ENCODE data around the gene ISY1.

Gene ISY1

DNA sequence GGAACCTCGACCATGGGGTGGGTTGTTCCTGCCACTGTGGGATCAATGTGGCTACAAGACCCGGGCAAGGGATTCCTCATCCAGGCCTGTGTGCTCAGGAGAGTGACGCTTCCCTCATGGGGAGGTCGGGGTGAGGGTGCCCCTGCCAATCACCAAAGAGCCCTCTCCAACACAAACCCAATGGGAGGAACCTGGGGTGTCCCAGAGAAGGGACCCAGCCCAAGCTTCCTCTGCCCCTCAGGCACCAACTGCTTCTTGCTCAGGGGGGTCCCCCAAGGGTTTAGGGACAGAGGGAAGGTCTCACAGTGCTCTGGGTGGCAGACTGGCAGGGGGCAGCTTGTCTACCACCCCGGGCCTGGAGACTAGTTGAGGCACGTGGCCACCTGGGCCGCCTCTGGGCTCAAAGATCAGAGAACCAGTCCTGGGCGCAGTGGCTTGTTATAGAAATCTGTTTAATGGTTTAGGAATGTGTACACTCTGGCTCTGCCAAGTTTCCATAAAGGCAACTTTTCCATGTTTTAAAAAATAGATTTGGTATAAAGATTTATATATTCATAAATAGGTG lies 73.6 kb downstream of the ISY1 start:
- H3K9me3 Mint-ChIP-seq: no peaks in the 10 kb centered on the region
- H3K4me1 Mint-ChIP-seq: no peaks in the 10 kb centered on the region
- H3K36me3 Mint-ChIP-seq (ENCODE audit: low read depth): peaks cover 3% of the 10 kb centered on the region
- H3K4me3 Mint-ChIP-seq: no peak overlapping the region
- H3K27ac Mint-ChIP-seq: no peak overlapping the region
- no peaks in the 10 kb centered on the region for H3K27me3 Mint-ChIP-seq (ENCODE audit: low read depth)
- TF ChIP-seq, protein P1, sequence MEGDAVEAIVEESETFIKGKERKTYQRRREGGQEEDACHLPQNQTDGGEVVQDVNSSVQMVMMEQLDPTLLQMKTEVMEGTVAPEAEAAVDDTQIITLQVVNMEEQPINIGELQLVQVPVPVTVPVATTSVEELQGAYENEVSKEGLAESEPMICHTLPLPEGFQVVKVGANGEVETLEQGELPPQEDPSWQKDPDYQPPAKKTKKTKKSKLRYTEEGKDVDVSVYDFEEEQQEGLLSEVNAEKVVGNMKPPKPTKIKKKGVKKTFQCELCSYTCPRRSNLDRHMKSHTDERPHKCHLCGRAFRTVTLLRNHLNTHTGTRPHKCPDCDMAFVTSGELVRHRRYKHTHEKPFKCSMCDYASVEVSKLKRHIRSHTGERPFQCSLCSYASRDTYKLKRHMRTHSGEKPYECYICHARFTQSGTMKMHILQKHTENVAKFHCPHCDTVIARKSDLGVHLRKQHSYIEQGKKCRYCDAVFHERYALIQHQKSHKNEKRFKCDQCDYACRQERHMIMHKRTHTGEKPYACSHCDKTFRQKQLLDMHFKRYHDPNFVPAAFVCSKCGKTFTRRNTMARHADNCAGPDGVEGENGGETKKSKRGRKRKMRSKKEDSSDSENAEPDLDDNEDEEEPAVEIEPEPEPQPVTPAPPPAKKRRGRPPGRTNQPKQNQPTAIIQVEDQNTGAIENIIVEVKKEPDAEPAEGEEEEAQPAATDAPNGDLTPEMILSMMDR (IDR thresholded peaks at IDR 0.05; ENCODE audit: unreplicated experiment in 3 of 3): no peak

DNA sequence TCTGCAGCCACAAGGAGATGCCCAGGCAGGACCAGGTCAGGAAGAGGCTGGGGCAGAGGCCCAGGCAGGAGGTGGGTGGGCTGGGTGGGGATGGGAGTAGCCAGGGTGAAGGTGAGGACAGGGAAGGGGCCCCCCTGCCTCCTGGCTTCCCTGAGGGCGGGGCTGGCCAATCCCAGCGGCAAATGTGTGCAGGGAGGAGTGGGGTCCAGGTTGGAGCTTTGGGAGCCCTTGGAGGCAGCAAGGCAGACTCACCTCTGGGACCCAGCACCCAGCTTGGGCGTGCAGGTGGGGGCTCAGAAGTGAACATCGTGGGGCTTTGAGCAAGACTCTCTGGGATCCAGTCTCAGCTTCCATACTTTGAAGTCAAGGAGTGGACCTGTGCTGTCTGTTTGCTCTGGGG lies 75.0 kb downstream of the ISY1 start:
- Mint-ChIP-seq H3K9me3 (no peaks in the 10 kb centered on the region), H3K4me3 (no peak overlapping the region), H3K36me3 (ENCODE audit: low read depth) (no peaks in the 10 kb centered on the region), H3K4me1 (no peaks in the 10 kb centered on the region), H3K27ac (peak overlapping the region in 1 of 3 experiments; percentile 31), H3K27me3 (ENCODE audit: low read depth) (no peaks in the 10 kb centered on the region)
- TF ChIP-seq, protein P1 (IDR thresholded peaks at IDR 0.05; ENCODE audit: unreplicated experiment in 3 of 3): no peak

DNA sequence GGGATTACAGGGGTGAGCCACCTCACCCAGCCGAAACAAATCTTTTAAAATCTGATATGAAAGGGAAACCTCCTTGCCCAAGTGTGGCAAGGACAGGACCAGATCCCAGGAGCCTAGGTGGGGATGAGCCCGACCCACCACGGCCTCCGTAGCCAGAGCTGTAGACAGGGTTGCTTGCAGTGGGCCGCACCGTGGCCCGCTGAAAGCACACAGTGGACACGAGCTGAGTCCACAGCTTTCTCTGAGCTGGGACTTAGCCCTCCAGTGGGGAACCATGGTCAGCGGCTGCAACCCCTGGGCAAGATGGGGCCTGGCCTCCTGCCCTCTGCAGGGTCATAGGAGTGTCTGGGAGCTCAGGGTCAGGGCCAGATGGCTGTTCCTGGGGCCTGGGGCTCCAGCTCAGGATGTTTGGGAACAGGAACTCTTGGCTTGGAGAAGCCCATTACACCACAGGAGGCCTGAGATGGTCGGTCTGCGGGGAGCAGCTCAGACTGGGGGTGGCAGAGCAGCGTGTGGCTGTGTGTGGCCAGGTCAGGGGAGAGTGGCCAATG lies 75.6 kb downstream of the ISY1 start:
- Mint-ChIP-seq H3K4me1 (no peaks in the 10 kb centered on the region), H3K9me3 (no peaks in the 10 kb centered on the region), H3K27ac (peak overlapping the region in 1 of 3 experiments; percentile 31), H3K27me3 (ENCODE audit: low read depth) (no peaks in the 10 kb centered on the region), H3K4me3 (no peak overlapping the region), H3K36me3 (ENCODE audit: low read depth) (no peaks in the 10 kb centered on the region)
- TF ChIP-seq, protein P1 (IDR thresholded peaks at IDR 0.05; ENCODE audit: unreplicated experiment in 3 of 3): no peak

DNA sequence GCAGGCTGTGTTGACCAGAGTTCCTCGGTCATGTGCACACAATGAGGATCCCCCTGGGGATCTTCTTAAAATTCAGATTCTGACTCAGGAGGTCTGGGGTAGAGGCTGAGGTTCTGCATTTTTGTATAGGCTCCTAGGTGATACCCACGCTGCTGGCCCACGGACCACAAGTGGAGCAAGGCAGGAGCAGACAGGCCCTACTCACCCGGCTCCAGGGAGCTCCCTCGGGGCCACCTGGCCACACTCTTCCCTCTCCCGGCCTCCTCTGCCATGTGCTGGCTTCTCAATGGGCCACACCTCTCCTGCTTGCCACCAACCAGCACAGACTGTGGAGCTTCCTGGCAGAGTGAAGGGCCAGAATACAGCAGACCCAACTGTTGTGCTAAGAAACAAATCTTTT lies 76.4 kb downstream of the ISY1 start:
- no peak overlapping the region for H3K27ac Mint-ChIP-seq
- H3K9me3 Mint-ChIP-seq: no peaks in the 10 kb centered on the region
- no peaks in the 10 kb centered on the region for H3K27me3 Mint-ChIP-seq (ENCODE audit: low read depth)
- H3K4me3 Mint-ChIP-seq: no peak overlapping the region
- TF ChIP-seq, protein P1 (IDR thresholded peaks at IDR 0.05; ENCODE audit: unreplicated experiment in 3 of 3): no peak
- H3K4me1 Mint-ChIP-seq: no peaks in the 10 kb centered on the region
- H3K36me3 Mint-ChIP-seq (ENCODE audit: low read depth): no peaks in the 10 kb centered on the region

DNA sequence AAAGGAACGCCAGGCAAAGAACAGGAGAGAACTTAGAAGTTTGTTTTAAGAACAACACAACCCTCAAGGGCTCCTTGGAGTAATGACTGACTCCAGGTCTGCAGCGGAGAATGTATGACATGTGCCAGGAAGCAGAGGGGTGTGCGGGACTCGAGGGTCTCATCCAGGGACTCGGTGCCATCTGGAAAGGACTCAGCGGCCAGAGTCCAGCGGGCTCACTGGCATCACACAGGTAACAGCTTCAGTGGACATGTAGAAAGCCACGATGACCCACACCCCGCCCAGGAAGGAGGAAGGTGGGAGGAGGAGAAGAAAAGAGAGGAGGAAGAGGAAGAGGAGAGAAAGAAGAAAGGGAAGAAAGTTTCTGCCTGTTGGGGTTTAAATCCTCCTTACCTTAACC lies 78.8 kb downstream of the ISY1 start:
- no peaks in the 10 kb centered on the region for H3K4me1 Mint-ChIP-seq
- TF ChIP-seq, protein P1 (IDR thresholded peaks at IDR 0.05; ENCODE audit: unreplicated experiment in 3 of 3): no peak
- no peaks in the 10 kb centered on the region for H3K36me3 Mint-ChIP-seq (ENCODE audit: low read depth)
- no peaks in the 10 kb centered on the region for H3K9me3 Mint-ChIP-seq
- no peak overlapping the region for H3K4me3 Mint-ChIP-seq
- H3K27me3 Mint-ChIP-seq (ENCODE audit: low read depth): no peaks in the 10 kb centered on the region
- H3K27ac Mint-ChIP-seq: no peak overlapping the region

DNA sequence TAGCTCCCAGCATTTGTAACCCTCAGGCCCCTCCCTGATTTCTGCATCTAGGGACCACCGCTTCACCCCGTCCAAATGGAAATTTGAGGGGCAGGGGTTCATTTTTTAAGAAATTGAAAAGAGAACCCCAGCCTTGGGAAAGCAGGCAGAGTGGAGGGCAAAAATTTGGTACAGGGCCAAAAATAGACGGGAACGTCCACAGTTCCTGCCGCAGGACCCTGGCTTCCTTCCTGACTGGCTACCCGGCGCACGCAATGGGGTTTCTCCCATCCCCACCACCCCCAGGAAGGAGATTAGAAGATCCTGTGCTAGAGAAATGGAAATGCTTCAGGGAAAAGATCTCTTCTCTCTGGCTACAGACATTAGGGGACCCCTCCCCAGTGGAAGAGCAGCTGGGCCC lies 79.4 kb downstream of the ISY1 start:
- no peak overlapping the region for H3K27ac Mint-ChIP-seq
- TF ChIP-seq, protein P1 (IDR thresholded peaks at IDR 0.05; ENCODE audit: unreplicated experiment in 3 of 3): no peak
- H3K27me3 Mint-ChIP-seq (ENCODE audit: low read depth): no peaks in the 10 kb centered on the region
- no peak overlapping the region for H3K4me3 Mint-ChIP-seq
- no peaks in the 10 kb centered on the region for H3K4me1 Mint-ChIP-seq
- H3K36me3 Mint-ChIP-seq (ENCODE audit: low read depth): no peaks in the 10 kb centered on the region
- no peaks in the 10 kb centered on the region for H3K9me3 Mint-ChIP-seq
